Keratinocyte (primary cell): ENCODE results near the gene FAM135A.

Experiments used
- EZH2 ChIP-seq: IDR thresholded peaks from one replicate; pipeline ENCODE4 v1.6.1; 2012; ENCODE audit warnings: inconsistent platforms, mild to moderate bottlenecking, low read length, moderate library complexity
- TF ChIP-seq, protein P1 (sequence below), 3 experiments: IDR thresholded peaks in 1 of 3; conservative IDR thresholded peaks in 1 of 3; optimal IDR thresholded peaks in 1 of 3; 2 replicates in 2 of 3; 3 replicates in 1 of 3; pipeline versions ENCODE3 to v1.5.1; 2011; ENCODE audit warnings: low read length in 3 of 3, mild to moderate bottlenecking in 3 of 3, moderate library complexity in 2 of 3, control low read depth in 1 of 3, inconsistent platforms in 1 of 3; ENCODE audit not compliant: insufficient read depth in 2 of 3; ENCODE audit errors: extremely low read depth in 1 of 3

GRCh38 chr6:70547905-70548304, 134.6 kb downstream of the FAM135A start:
- TF ChIP-seq, protein P1, sequence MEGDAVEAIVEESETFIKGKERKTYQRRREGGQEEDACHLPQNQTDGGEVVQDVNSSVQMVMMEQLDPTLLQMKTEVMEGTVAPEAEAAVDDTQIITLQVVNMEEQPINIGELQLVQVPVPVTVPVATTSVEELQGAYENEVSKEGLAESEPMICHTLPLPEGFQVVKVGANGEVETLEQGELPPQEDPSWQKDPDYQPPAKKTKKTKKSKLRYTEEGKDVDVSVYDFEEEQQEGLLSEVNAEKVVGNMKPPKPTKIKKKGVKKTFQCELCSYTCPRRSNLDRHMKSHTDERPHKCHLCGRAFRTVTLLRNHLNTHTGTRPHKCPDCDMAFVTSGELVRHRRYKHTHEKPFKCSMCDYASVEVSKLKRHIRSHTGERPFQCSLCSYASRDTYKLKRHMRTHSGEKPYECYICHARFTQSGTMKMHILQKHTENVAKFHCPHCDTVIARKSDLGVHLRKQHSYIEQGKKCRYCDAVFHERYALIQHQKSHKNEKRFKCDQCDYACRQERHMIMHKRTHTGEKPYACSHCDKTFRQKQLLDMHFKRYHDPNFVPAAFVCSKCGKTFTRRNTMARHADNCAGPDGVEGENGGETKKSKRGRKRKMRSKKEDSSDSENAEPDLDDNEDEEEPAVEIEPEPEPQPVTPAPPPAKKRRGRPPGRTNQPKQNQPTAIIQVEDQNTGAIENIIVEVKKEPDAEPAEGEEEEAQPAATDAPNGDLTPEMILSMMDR (optimal IDR thresholded peaks at IDR 0.05 in 1 of 3, IDR thresholded peaks at IDR 0.05 in 1 of 3, conservative IDR thresholded peaks at IDR 0.05 in 1 of 3; ENCODE audit: extremely low read depth in 1 of 3, insufficient read depth in 2 of 3, low read length in 3 of 3) = no peak
- no peak for TF ChIP-seq EZH2
